ENCODE data around the gene SFI1. TPM values are rescaled to one million over a fixed set of nuclear protein-coding genes. Genes with fewer than 3 reads are reported as not detected.

Gene SFI1
- total RNA-seq, 1 experiment from 2014 or later = 53.1 TPM

- Histone ChIP-seq H4K20me1 (ENCODE audit: insufficient read depth) (no peaks in the 10 kb centered on the region), H3K9me3 (ENCODE audit: control insufficient read depth in 1 of 2, insufficient read depth in 1 of 2, low read depth in 1 of 2, low read length in 2 of 2) (no peaks in the 10 kb centered on the region), H3K4me3 (replicated peaks in 1 of 2; ENCODE audit: low read depth in 1 of 2, low read length in 2 of 2) (no peak overlapping the region), H3K9me2 (ENCODE audit: insufficient read depth) (no peaks in the 10 kb centered on the region), H2AFZ (ENCODE audit: low read depth, low read length, poor library complexity, severe bottlenecking) (no peak overlapping the region), H3K36me3 (ENCODE audit: control insufficient read depth in 1 of 2, insufficient read depth in 2 of 2, low read length in 2 of 2) (no peaks in the 10 kb centered on the region; a peak in 1 of 4 replicates), H3K4me1 (ENCODE audit: control insufficient read depth in 1 of 2, insufficient read depth in 2 of 2, low read length in 2 of 2) (no peaks in the 10 kb centered on the region), H3K27ac (ENCODE audit: low read depth, low read length) (no peak overlapping the region), H3K27me3 (ENCODE audit: insufficient read depth, low read length) (no peaks in the 10 kb centered on the region), H3K4me2 (ENCODE audit: low read length) (no peak overlapping the region), H3K9ac (ENCODE audit: low read length) (no peak overlapping the region), H3K79me2 (ENCODE audit: insufficient read depth, low read length) (no peaks in the 10 kb centered on the region)
- TF ChIP-seq ZNF274 (IDR thresholded peaks at IDR 0.05; ENCODE audit: low read depth, low read length) (no peak), EZH2 (IDR thresholded peaks at IDR 0.05) (no peak), ELF1 (IDR thresholded peaks at IDR 0.05; ENCODE audit: borderline replicate concordance, low read depth) (no peak), CBX3 (IDR thresholded peaks at IDR 0.05; ENCODE audit: low read depth) (no peak), POLR2A (IDR thresholded peaks at IDR 0.05; ENCODE audit: borderline replicate concordance, extremely low read depth, insufficient read depth, insufficient read length) (no peak), REST (IDR thresholded peaks at IDR 0.05; ENCODE audit: low read depth) (no peak), CEBPB (IDR thresholded peaks at IDR 0.05; ENCODE audit: low read depth) (no peak)
- TF ChIP-seq, protein P1, sequence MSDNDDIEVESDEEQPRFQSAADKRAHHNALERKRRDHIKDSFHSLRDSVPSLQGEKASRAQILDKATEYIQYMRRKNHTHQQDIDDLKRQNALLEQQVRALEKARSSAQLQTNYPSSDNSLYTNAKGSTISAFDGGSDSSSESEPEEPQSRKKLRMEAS (IDR thresholded peaks at IDR 0.05) = no peak
- TF ChIP-seq, protein P2, sequence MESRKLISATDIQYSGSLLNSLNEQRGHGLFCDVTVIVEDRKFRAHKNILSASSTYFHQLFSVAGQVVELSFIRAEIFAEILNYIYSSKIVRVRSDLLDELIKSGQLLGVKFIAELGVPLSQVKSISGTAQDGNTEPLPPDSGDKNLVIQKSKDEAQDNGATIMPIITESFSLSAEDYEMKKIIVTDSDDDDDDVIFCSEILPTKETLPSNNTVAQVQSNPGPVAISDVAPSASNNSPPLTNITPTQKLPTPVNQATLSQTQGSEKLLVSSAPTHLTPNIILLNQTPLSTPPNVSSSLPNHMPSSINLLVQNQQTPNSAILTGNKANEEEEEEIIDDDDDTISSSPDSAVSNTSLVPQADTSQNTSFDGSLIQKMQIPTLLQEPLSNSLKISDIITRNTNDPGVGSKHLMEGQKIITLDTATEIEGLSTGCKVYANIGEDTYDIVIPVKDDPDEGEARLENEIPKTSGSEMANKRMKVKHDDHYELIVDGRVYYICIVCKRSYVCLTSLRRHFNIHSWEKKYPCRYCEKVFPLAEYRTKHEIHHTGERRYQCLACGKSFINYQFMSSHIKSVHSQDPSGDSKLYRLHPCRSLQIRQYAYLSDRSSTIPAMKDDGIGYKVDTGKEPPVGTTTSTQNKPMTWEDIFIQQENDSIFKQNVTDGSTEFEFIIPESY (IDR thresholded peaks at IDR 0.05; ENCODE audit: extremely low read depth, insufficient replicate concordance, low read length) = no peak
- TF ChIP-seq, protein P3, sequence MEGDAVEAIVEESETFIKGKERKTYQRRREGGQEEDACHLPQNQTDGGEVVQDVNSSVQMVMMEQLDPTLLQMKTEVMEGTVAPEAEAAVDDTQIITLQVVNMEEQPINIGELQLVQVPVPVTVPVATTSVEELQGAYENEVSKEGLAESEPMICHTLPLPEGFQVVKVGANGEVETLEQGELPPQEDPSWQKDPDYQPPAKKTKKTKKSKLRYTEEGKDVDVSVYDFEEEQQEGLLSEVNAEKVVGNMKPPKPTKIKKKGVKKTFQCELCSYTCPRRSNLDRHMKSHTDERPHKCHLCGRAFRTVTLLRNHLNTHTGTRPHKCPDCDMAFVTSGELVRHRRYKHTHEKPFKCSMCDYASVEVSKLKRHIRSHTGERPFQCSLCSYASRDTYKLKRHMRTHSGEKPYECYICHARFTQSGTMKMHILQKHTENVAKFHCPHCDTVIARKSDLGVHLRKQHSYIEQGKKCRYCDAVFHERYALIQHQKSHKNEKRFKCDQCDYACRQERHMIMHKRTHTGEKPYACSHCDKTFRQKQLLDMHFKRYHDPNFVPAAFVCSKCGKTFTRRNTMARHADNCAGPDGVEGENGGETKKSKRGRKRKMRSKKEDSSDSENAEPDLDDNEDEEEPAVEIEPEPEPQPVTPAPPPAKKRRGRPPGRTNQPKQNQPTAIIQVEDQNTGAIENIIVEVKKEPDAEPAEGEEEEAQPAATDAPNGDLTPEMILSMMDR (IDR thresholded peaks at IDR 0.05 in 2 of 3, conservative IDR thresholded peaks at IDR 0.05 in 1 of 3; ENCODE audit: borderline replicate concordance in 1 of 3, insufficient read depth in 1 of 3, low read depth in 2 of 3, low read length in 2 of 3) = no peak
- no peak for DNase-seq (ENCODE audit: low read depth, low spot score)
- RAD21 ChIA-PET (ENCODE audit: low non-redundant PET in 1 of 2, low total read pairs in 2 of 2, uncharacterized antibody in 2 of 2, unreplicated experiment in 2 of 2) = no interaction called here
- CTCF ChIA-PET = interaction anchor here (1.0 kb wide), 1 partner anchor 403 kb away, joined by 4 read pairs; no protein-coding TSS in a partner anchor
- ATAC-seq = no peak
- intact Hi-C loops (cut with micrococcal nuclease) = no loop called here
- no TSS peak for BruUV-seq (replicated peaks)
- POLR2A ChIA-PET = interaction anchor here (0.6 kb wide), 1 partner anchor 184 kb away, joined by 7 read pairs; no protein-coding TSS in a partner anchor
These were observed 70.9 kb downstream of the SFI1 start for GRCh38 chr22:31567196-31567595.

Data from HCT116 (cell line).